Measurements from ENCODE around the gene NTSR1.

- TF ChIP-seq CTCF (IDR thresholded peaks at IDR 0.05) (no peak), ZFX (IDR thresholded peaks at IDR 0.05; ENCODE audit: borderline replicate concordance) (no peak)
Observed at GRCh38 chr20:62717933-62718332, 9.3 kb downstream of the NTSR1 start.
